PFSK-1 (cell line): ENCODE results near the gene RHOT2.

ENCODE experiments used
- POLR2AphosphoS5 ChIP-seq: IDR thresholded peaks from 2 replicates; pipeline ENCODE4 v1.6.1; 2012; ENCODE audit warnings: low read depth, mild to moderate bottlenecking, control low read depth, low read length, moderate library complexity
- REST ChIP-seq, 2 experiments: IDR thresholded peaks; 2 replicates each; pipeline versions ENCODE4 v1.6.1 to v1.8.0; 2011 to 2012; ENCODE audit warnings: low read depth in 2 of 2, low read length in 2 of 2, control low read depth in 1 of 2, inconsistent platforms in 1 of 2, mild to moderate bottlenecking in 1 of 2, moderate library complexity in 1 of 2; ENCODE audit not compliant: insufficient read depth in 1 of 2
- SIN3A ChIP-seq: IDR thresholded peaks from 2 replicates; pipeline ENCODE4 v1.6.1; 2012; ENCODE audit warnings: mild to moderate bottlenecking, low read length, moderate library complexity, borderline replicate concordance; ENCODE audit not compliant: insufficient read depth
- TAF1 ChIP-seq: IDR thresholded peaks from 2 replicates; pipeline ENCODE4 v1.6.1; 2012; ENCODE audit warnings: low read length, control low read depth, borderline replicate concordance; ENCODE audit not compliant: insufficient read depth

- TF ChIP-seq REST (IDR thresholded peaks at IDR 0.05; ENCODE audit: insufficient read depth in 1 of 2, low read depth in 2 of 2, low read length in 2 of 2) (no peak), POLR2AphosphoS5 (no peak), TAF1 (no peak), SIN3A (no peak)
These were observed 24.9 kb upstream of the RHOT2 start for GRCh38 chr16:643050-643368.
